Activated naive CD8-positive, alpha-beta T cell treated with anti-CD3 and anti-CD28 coated beads, Interleukin-2, amount 10 ng/mL, durations not matched to agents 7 days and 5 days (primary cell): Measurements from ENCODE around the gene CLDN7. TPM values are rescaled to one million over a fixed set of nuclear protein-coding genes. Genes with fewer than 3 reads are reported as not detected.
"Not testable (repeated sequence)": the region's sequence is repeated elsewhere in the genome, so short reads cannot be mapped to it uniquely, and the experiment has no call there.

Source experiments
- ATAC-seq: fragments of 150-1000 bp; cut with Tn5 transposase; one replicate; pipeline ENCODE4 v1.10.0; 2021; ENCODE audit warnings: low read depth, moderate library complexity
- POLR2A ChIA-PET: fragments of 350-600 bp; sonication (Branson Sonifier 250); formaldehyde crosslinking; loops from one replicate; lab custom pipeline; 2021; ENCODE audit warnings: antibody characterized with exemption; lab: Charles Lee
- DNase-seq: peaks from one replicate; pipeline ENCODE4 v3.0.0; 2021
- H3K27ac Mint-ChIP-seq: one replicate; pipeline ENCODE4 v1.8.0; 2022; ENCODE audit warnings: mild to moderate bottlenecking, mixed read lengths
- H3K27me3 Mint-ChIP-seq: one replicate; pipeline ENCODE4 v1.8.0; 2022; ENCODE audit warnings: mild to moderate bottlenecking, moderate library complexity, mixed read lengths
- H3K36me3 Mint-ChIP-seq: one replicate; pipeline ENCODE4 v1.8.0; 2021; ENCODE audit warnings: mild to moderate bottlenecking, mixed read lengths
- H3K4me1 Mint-ChIP-seq: one replicate; pipeline ENCODE4 v1.8.0; 2021; ENCODE audit warnings: mixed read lengths
- H3K4me3 Mint-ChIP-seq: one replicate; pipeline ENCODE4 v1.8.0; 2022; ENCODE audit warnings: mild to moderate bottlenecking, moderate library complexity, mixed read lengths
- H3K9me3 Mint-ChIP-seq: one replicate; pipeline ENCODE4 v1.8.0; 2021; ENCODE audit warnings: mixed read lengths
- total RNA-seq, 2 experiments: library from RNA; stranded (reverse); gene quantifications; one replicate each; pipeline ENCODE4 v1.2.3, GENCODE V29; 2021

CLDN7 gene
- total RNA-seq, 2 experiments from 2014 or later = 1.7 to 2.6 TPM

- Mint-ChIP-seq H3K27ac (no peak overlapping the region), H3K4me3 (no peak overlapping the region), H3K27me3 (peaks cover 2% of the 10 kb centered on the region), H3K9me3 (no peaks in the 10 kb centered on the region), H3K4me1 (peaks cover 23% of the 10 kb centered on the region), H3K36me3 (peaks cover 10% of the 10 kb centered on the region)
- POLR2A ChIA-PET = interaction anchor here (0.5 to 2.0 kb wide), 3 partner anchors 19 to 228 kb away, joined by 4 to 6 read pairs (median 4); partner anchors contain the start of gene PHF23
- DNase-seq (no peak), ATAC-seq (no peak)
Measured at GRCh38 chr17:7256766-7257456, 5.4 kb downstream of the CLDN7 start.

GRCh38 chr17:7254511-7254910, 7.8 kb downstream of the CLDN7 start:
- H3K27me3 Mint-ChIP-seq = no peaks in the 10 kb centered on the region
- DNase-seq (no peak), ATAC-seq (no peak)
- H3K4me1 Mint-ChIP-seq = peaks cover 30% of the 10 kb centered on the region
- POLR2A ChIA-PET = interaction anchor here (0.6 to 0.7 kb wide), 2 partner anchors 14 to 97 kb away, joined by 4 read pairs; no protein-coding TSS in a partner anchor
- peaks cover 10% of the 10 kb centered on the region for H3K36me3 Mint-ChIP-seq
- H3K27ac Mint-ChIP-seq = no peak overlapping the region
- H3K4me3 Mint-ChIP-seq = no peak overlapping the region
- H3K9me3 Mint-ChIP-seq = no peaks in the 10 kb centered on the region

- Mint-ChIP-seq H3K27ac (peak overlapping the region; percentile 100), H3K27me3 (no peaks in the 10 kb centered on the region), H3K36me3 (peaks cover 11% of the 10 kb centered on the region), H3K9me3 (no peaks in the 10 kb centered on the region), H3K4me3 (peak overlapping the region; percentile 99), H3K4me1 (peaks cover 39% of the 10 kb centered on the region)
- POLR2A ChIA-PET = no interaction called here
- no peak for ATAC-seq
- no peak for DNase-seq
Measured at GRCh38 chr17:7253082-7253481, 9.2 kb downstream of the CLDN7 start.

DNA sequence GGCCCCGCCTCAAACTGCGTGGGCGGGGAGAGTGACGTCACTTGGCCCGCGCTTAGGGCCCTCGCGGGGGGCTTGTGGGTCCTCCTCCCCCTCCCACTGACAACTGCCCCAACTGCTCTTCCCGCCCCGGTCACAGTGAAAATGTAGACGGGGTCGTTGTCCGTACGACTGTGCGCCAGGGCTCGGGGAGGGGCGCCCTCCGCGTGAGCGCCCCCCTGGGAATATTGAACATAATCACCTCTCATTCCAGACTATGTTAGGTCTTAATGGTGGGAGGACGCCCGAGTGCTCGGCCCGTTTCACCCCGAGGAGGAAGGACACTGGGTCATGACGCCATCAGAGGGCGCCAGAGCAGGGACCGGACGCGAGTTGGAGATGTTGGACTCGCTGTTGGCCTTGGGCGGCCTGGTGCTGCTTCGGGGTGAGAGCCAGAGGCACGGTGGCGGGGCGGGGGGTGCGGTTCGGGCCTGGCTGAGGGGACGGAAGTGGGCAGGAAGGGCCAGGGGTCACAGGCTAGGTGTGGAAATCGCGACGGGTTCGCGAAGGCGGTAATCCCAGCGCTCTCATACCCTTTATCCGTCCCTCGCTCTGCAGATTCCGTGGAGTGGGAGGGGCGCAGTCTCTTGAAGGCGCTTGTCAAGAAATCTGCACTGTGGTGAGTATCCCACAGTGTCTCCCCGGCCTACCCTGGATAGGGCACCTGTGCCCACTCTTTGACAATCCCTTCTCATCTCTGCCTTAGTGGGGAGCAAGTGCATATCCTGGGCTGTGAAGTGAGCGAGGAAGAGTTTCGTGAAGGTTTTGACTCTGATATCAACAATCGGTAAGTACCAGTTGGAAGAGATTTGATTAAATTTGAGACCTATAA, 9.9 kb downstream of the CLDN7 start, which contains the start of gene ELP5:
Gene ELP5 (plus strand): TSS at position 40 of the 868 bp plus-strand sequence. CDS start 336 bp downstream, at position 376.
- POLR2A ChIA-PET = interaction anchor here (0.9 to 4.0 kb wide), 4 partner anchors 10 to 84 kb away, joined by 3 to 56 read pairs (median 19); partner anchors contain the start of genes ACADVL, ACAP1, DLG4 and DVL2
- ATAC-seq = peak; percentile 66
- Mint-ChIP-seq H3K4me1 (peaks cover 39% of the 10 kb centered on the region), H3K27ac (peak within 1 kb of the TSS; percentile 100), H3K9me3 (no peaks in the 10 kb centered on the region), H3K27me3 (no peaks in the 10 kb centered on the region), H3K36me3 (peaks cover 11% of the 10 kb centered on the region), H3K4me3 (peak within 1 kb of the TSS; percentile 99)
- peak; percentile 91 for DNase-seq

- DNase-seq = peak; percentile 99
- peaks cover 39% of the 10 kb centered on the region for H3K4me1 Mint-ChIP-seq
Measured at GRCh38 chr17:7251661-7252175, 10.6 kb downstream of the CLDN7 start, which contains the start of gene CTDNEP1. Gene CTDNEP1, minus strand, starts transcription at chr17:7251734. Its CDS starts 438 bp downstream, at chr17:7251296.

DNA sequence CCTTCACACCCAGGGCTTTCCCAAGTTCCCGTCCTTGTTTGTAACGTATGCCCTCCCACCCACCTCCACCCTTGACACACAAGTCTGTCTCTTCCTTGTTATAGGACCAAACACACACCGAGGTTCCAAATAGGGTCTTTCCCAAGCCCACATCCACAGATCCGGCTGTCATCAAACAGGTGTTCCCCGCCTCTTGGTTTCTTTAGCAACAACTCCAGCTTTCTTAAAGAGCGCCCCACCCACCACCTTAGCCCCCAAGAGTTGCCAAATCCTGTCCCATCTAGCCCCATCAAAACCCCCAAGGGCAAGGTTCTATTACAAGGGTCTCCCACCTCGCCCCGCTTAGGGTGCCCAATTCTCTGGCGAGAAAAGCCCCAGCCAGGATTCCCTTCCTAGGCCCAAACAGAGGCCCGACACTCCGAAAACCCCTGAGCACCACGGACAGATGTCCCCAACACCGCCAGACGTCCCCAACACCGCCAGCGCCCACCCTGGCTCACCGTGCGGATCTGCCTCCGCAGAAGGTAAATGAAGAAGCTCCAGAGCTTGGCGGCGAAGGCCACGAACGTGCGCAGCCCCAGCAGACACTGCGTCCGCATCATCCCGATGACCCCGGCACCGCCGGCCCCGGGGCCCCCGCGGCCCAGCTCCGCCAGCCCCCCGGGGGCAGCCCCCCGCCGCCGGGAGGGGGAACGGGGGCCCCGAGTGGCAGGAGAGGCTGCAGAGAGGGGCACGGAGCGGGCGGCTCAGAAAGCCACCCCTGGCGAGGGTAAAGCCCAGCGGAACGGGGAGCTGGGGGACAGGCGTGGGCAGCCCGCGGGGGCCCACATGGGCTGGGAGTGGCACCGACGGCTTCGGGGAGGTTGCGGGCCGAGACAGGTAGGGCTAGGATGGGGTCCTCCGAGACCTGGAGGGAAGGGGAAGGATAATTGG, 11.3 kb downstream of the CLDN7 start:
- peak; percentile 0 for ATAC-seq
- Mint-ChIP-seq H3K9me3 (no peaks in the 10 kb centered on the region), H3K4me3 (peak overlapping the region; percentile 99), H3K4me1 (peaks cover 44% of the 10 kb centered on the region), H3K27ac (peak overlapping the region; percentile 100), H3K36me3 (peaks cover 22% of the 10 kb centered on the region), H3K27me3 (no peaks in the 10 kb centered on the region)
- POLR2A ChIA-PET = interaction anchor here (0.6 to 4.0 kb wide), 8 partner anchors 8 to 966 kb away, joined by 3 to 56 read pairs (median 4); partner anchors contain the start of genes ACADVL, ACAP1, DLG4 and DVL2
- DNase-seq = no peak

More at GRCh38 chr17:7251661-7252175, 10.6 kb downstream of the CLDN7 start, which contains the start of gene CTDNEP1:
- peaks cover 14% of the 10 kb centered on the region for H3K36me3 Mint-ChIP-seq
- H3K27me3 Mint-ChIP-seq = no peaks in the 10 kb centered on the region
- H3K27ac Mint-ChIP-seq = peak within 1 kb of the TSS; percentile 100
- H3K4me3 Mint-ChIP-seq = peak within 1 kb of the TSS; percentile 99
- peak; percentile 92 for ATAC-seq
- POLR2A ChIA-PET = interaction anchor here (0.9 to 4.0 kb wide), 6 partner anchors 9 to 84 kb away, joined by 3 to 56 read pairs (median 12); partner anchors contain the start of genes ACADVL, ACAP1, DLG4 and DVL2
- no peaks in the 10 kb centered on the region for H3K9me3 Mint-ChIP-seq

DNA sequence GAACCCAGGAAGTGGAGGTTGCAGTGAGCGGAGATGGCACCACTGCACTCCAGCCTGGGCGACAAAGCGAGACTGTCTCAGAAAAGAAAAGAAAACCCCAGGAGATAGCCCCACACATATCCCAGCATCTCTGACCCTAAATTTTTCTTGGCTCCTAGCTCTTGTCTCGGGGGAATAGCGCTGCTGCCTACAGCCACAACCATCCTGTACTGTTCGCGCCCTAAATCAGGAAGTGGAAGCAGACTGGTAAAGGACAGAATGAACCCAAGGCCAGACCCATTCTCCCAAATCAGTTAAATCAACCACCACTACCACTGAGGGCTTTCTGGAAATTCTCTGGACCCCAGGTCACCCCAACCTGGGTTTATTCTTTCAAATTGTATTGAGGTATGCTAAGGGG, 12.4 kb downstream of the CLDN7 start:
- POLR2A ChIA-PET = interaction anchor here (2.5 to 4.0 kb wide), 3 partner anchors 7 to 30 kb away, joined by 18 to 56 read pairs (median 20); partner anchors contain the start of genes ACADVL, DLG4, DVL2 and GABARAP
- ATAC-seq (no peak), DNase-seq (no peak)
- Mint-ChIP-seq H3K27ac (peak overlapping the region; percentile 88), H3K36me3 (peaks cover 22% of the 10 kb centered on the region), H3K4me1 (peaks cover 44% of the 10 kb centered on the region), H3K9me3 (no peaks in the 10 kb centered on the region), H3K27me3 (no peaks in the 10 kb centered on the region), H3K4me3 (peak overlapping the region; percentile 91)

- DNase-seq (no peak), ATAC-seq (no peak)
- Mint-ChIP-seq H3K4me1 (peaks cover 44% of the 10 kb centered on the region), H3K4me3 (peak overlapping the region; percentile 91), H3K36me3 (peaks cover 19% of the 10 kb centered on the region), H3K27me3 (no peaks in the 10 kb centered on the region), H3K27ac (peak overlapping the region; percentile 69), H3K9me3 (no peaks in the 10 kb centered on the region)
- POLR2A ChIA-PET = interaction anchor here (4.0 kb wide), 1 partner anchor 12 kb away, joined by 56 read pairs; the partner anchor contains the start of genes DVL2 and PHF23
Measured at GRCh38 chr17:7249214-7249613, 13.1 kb downstream of the CLDN7 start.

GRCh38 chr17:7248796-7249195, 13.5 kb downstream of the CLDN7 start:
- DNase-seq (no peak), ATAC-seq (no peak)
- Mint-ChIP-seq H3K27me3 (no peaks in the 10 kb centered on the region), H3K27ac (peak overlapping the region; percentile 43), H3K9me3 (no peaks in the 10 kb centered on the region), H3K4me3 (no peak overlapping the region), H3K36me3 (peaks cover 16% of the 10 kb centered on the region), H3K4me1 (peaks cover 40% of the 10 kb centered on the region)
- POLR2A ChIA-PET = interaction anchor here (0.8 to 4.0 kb wide), 2 partner anchors 11 to 66 kb away, joined by 3 to 56 read pairs; partner anchors contain the start of genes DVL2 and PHF23

DNA sequence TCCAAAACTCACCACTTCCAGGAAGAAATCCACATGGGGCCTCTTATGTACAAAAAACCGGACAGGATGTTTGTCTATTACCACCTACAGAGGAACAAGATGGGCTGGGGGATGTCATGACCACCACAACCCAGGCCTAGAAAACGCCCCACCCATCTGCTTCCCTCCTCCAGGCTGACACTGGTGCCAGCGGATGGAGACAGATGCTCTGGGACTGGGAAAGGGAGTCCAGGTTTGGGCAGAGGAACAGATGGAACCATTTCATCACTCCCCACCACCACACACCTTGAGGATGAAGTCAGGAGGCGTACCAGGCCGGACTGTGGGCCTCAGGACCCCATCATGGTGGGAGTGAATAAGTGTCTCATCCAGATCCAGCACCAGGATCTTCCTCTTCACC, 15.5 kb downstream of the CLDN7 start:
- H3K9me3 Mint-ChIP-seq = no peaks in the 10 kb centered on the region
- peak overlapping the region; percentile 1 for H3K27ac Mint-ChIP-seq
- H3K4me1 Mint-ChIP-seq = peaks cover 30% of the 10 kb centered on the region
- H3K4me3 Mint-ChIP-seq = no peak overlapping the region
- DNase-seq (no peak), ATAC-seq (no peak)
- H3K36me3 Mint-ChIP-seq = peaks cover 16% of the 10 kb centered on the region
- no peaks in the 10 kb centered on the region for H3K27me3 Mint-ChIP-seq
- POLR2A ChIA-PET = no interaction called here

GRCh38 chr17:7243838-7244237, 18.4 kb downstream of the CLDN7 start:
- H3K4me3 Mint-ChIP-seq, ATAC-seq, H3K27me3 Mint-ChIP-seq, H3K9me3 Mint-ChIP-seq, H3K27ac Mint-ChIP-seq, DNase-seq: not testable (repeated sequence)
- POLR2A ChIA-PET = interaction anchor here (1.0 to 12.9 kb wide), 3 partner anchors 7 to 23 kb away, joined by 3 to 162 read pairs (median 20); partner anchors contain the start of genes ACADVL, CTDNEP1, DLG4 and ELP5
- peaks cover 20% of the 10 kb centered on the region for H3K36me3 Mint-ChIP-seq
- peaks cover 32% of the 10 kb centered on the region for H3K4me1 Mint-ChIP-seq
